Measurements from ENCODE around the gene ZNF764. TPM values are rescaled to one million over a fixed set of nuclear protein-coding genes. Genes with fewer than 3 reads are reported as not detected.

ZNF764 gene
- total and polyA plus RNA-seq, 4 donors = 1.6 to 6.8 (median 4.2) TPM

DNA sequence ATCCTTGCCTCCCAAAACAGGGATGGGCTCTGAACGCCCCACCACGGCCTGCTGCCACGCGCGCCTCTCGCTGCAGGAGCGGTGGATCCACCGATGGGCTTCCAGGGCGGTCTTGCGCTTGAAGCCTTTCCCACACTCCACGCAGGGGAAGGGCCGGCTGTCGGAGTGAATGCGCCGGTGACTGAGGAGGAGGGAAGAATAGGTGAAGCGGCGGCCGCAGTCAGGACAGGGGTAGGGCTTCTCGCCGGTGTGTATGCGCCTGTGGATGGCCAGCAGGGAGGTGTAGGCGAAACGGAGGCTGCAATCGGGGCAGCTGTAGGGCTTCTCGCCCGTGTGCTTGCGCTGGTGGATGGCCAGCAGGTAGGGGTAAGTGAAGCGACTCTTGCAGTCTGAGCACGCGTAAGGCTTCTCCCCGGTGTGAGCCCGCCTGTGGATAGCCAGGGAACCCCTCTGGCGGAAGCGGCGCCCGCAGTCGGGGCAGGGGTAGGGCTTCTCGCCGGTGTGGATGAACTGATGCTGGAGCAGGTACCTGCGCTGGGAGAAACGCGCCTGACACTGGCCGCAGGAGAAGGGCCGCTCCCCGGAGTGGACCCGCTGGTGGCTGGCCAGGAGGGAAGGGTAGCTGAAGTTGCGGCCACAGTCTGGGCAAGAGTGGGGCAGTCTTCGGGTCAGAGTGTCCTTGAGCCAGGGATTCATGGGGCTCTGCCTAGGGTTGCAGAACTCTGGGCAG lies 24.6 kb upstream of the ZNF764 start:
- WGBS = 97% methylated on average over 48 of the region's 48 CpGs
- Histone ChIP-seq H3K4me3 (ENCODE audit: low read depth in 1 of 3, low read length in 3 of 3) (no peak overlapping the region), H3K9me3 (ENCODE audit: control insufficient read depth in 4 of 4, low read length in 3 of 4) (no peaks in the 10 kb centered on the region), H3K9ac (ENCODE audit: low read depth in 1 of 2, low read length in 2 of 2) (no peak overlapping the region), H3K27me3 (ENCODE audit: control insufficient read depth in 4 of 4, insufficient read depth in 4 of 4, low read length in 3 of 4) (no peaks in the 10 kb centered on the region), H3K27ac (ENCODE audit: low read depth in 1 of 2, low read length in 2 of 2) (no peak overlapping the region), H3K4me1 (ENCODE audit: control insufficient read depth in 4 of 4, insufficient read depth in 4 of 4, low read length in 3 of 4) (peaks cover 2 to 21% (median 10%) of the 10 kb centered on the region in 4 donors), H3K36me3 (ENCODE audit: control insufficient read depth in 4 of 4, insufficient read depth in 3 of 4, low read depth in 1 of 4, low read length in 3 of 4) (peaks cover 3 to 17% (median 7%) of the 10 kb centered on the region in 4 donors)
- no peak for DNase-seq (ENCODE audit: low spot score)
- TF ChIP-seq RXRA (IDR thresholded peaks at IDR 0.05) = no peak
- no peak for TF ChIP-seq HNF4A (conservative IDR thresholded peaks at IDR 0.05)
- TF ChIP-seq NR2F2 (IDR thresholded peaks at IDR 0.05) = no peak
- no peak for TF ChIP-seq FOXA2 (IDR thresholded peaks at IDR 0.05)
- TF ChIP-seq, protein P1, sequence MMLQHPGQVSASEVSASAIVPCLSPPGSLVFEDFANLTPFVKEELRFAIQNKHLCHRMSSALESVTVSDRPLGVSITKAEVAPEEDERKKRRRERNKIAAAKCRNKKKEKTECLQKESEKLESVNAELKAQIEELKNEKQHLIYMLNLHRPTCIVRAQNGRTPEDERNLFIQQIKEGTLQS (IDR thresholded peaks at IDR 0.05) = no peak
- no peak for TF ChIP-seq EGR1 (IDR thresholded peaks at IDR 0.05; ENCODE audit: low read depth in 2 of 2)
- no peak for TF ChIP-seq GABPA (IDR thresholded peaks at IDR 0.05 in 1 of 2, conservative IDR thresholded peaks at IDR 0.05 in 1 of 2)
- TF ChIP-seq TAF1 (conservative IDR thresholded peaks at IDR 0.05) = no peak

DNA sequence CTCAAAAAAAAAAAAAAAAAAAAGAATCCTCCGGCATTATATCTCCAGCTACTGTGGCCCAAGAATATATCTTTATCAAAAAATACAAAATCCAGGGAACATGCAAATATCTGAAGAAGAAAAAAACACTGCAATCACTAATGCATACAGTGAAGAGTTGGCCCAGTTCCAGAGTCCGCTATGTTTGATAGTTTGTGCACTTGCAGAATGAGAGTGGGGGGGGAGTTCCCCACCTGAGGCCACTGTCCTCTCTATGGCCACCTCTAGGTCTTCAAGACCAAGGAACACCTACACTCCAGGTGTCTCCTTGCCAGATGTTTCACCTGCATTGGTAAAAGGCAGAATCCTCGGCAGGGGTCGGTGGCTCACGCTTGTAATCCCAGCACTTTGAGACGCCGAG lies 23.3 kb upstream of the ZNF764 start:
- no peaks in the 10 kb centered on the region for H3K9me3 ChIP-seq (ENCODE audit: control insufficient read depth in 4 of 4, low read length in 3 of 4)
- H3K9ac ChIP-seq (ENCODE audit: low read depth in 1 of 2, low read length in 2 of 2) = no peak overlapping the region
- H3K4me3 ChIP-seq (ENCODE audit: low read depth in 1 of 3, low read length in 3 of 3) = no peak overlapping the region
- peaks cover 2 to 21% (median 10%) of the 10 kb centered on the region in 4 donors for H3K4me1 ChIP-seq (ENCODE audit: control insufficient read depth in 4 of 4, insufficient read depth in 4 of 4, low read length in 3 of 4)
- peaks cover 3 to 17% (median 7%) of the 10 kb centered on the region in 4 donors for H3K36me3 ChIP-seq (ENCODE audit: control insufficient read depth in 4 of 4, insufficient read depth in 3 of 4, low read depth in 1 of 4, low read length in 3 of 4)
- DNase-seq (ENCODE audit: low spot score) = no peak
- H3K27me3 ChIP-seq (ENCODE audit: control insufficient read depth in 4 of 4, insufficient read depth in 4 of 4, low read length in 3 of 4) = no peaks in the 10 kb centered on the region
- 91% methylated on average over 7 of the region's 7 CpGs for WGBS
- no peak for TF ChIP-seq TAF1 (conservative IDR thresholded peaks at IDR 0.05)
- TF ChIP-seq, protein P2, sequence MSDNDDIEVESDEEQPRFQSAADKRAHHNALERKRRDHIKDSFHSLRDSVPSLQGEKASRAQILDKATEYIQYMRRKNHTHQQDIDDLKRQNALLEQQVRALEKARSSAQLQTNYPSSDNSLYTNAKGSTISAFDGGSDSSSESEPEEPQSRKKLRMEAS (IDR thresholded peaks at IDR 0.05) = no peak
- TF ChIP-seq, protein P3, sequence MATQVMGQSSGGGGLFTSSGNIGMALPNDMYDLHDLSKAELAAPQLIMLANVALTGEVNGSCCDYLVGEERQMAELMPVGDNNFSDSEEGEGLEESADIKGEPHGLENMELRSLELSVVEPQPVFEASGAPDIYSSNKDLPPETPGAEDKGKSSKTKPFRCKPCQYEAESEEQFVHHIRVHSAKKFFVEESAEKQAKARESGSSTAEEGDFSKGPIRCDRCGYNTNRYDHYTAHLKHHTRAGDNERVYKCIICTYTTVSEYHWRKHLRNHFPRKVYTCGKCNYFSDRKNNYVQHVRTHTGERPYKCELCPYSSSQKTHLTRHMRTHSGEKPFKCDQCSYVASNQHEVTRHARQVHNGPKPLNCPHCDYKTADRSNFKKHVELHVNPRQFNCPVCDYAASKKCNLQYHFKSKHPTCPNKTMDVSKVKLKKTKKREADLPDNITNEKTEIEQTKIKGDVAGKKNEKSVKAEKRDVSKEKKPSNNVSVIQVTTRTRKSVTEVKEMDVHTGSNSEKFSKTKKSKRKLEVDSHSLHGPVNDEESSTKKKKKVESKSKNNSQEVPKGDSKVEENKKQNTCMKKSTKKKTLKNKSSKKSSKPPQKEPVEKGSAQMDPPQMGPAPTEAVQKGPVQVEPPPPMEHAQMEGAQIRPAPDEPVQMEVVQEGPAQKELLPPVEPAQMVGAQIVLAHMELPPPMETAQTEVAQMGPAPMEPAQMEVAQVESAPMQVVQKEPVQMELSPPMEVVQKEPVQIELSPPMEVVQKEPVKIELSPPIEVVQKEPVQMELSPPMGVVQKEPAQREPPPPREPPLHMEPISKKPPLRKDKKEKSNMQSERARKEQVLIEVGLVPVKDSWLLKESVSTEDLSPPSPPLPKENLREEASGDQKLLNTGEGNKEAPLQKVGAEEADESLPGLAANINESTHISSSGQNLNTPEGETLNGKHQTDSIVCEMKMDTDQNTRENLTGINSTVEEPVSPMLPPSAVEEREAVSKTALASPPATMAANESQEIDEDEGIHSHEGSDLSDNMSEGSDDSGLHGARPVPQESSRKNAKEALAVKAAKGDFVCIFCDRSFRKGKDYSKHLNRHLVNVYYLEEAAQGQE (IDR thresholded peaks at IDR 0.05) = no peak
- no peak overlapping the region for H3K27ac ChIP-seq (ENCODE audit: low read depth in 1 of 2, low read length in 2 of 2)

DNA sequence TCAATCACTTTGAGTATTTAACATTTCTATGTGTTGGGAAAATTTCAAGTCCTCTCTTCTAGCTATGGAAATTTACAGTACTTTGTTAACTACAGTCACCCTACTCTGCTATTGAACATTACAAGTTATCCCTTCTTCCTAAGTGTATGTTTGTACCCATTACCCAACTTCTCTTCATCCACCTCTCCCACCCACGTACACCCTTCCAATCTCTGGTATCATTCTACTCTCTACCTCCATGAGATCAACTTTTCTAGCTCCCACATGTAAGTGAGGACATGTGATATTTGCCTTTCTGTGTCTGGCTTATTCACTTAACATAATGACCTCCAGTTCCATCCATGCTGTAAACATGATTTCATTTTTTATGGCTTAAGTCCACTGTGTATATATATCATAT lies 16.5 kb upstream of the ZNF764 start:
- Histone ChIP-seq H3K9ac (ENCODE audit: low read depth in 1 of 2, low read length in 2 of 2) (no peak overlapping the region), H3K9me3 (ENCODE audit: control insufficient read depth in 4 of 4, low read length in 3 of 4) (no peaks in the 10 kb centered on the region), H3K36me3 (ENCODE audit: control insufficient read depth in 4 of 4, insufficient read depth in 3 of 4, low read depth in 1 of 4, low read length in 3 of 4) (peaks cover 0 to 3% (median 1%) of the 10 kb centered on the region in 4 donors), H3K4me3 (ENCODE audit: low read depth in 1 of 3, low read length in 3 of 3) (no peak overlapping the region), H3K27ac (ENCODE audit: low read depth in 1 of 2, low read length in 2 of 2) (no peak overlapping the region), H3K27me3 (ENCODE audit: control insufficient read depth in 4 of 4, insufficient read depth in 4 of 4, low read length in 3 of 4) (no peaks in the 10 kb centered on the region), H3K4me1 (ENCODE audit: control insufficient read depth in 4 of 4, insufficient read depth in 4 of 4, low read length in 3 of 4) (peaks cover 3 to 20% (median 13%) of the 10 kb centered on the region in 4 donors)
- no peak for DNase-seq (ENCODE audit: low spot score)
- TF ChIP-seq RXRA (IDR thresholded peaks at IDR 0.05) (no peak), HNF4G (IDR thresholded peaks at IDR 0.05) (no peak), HNF4A (conservative IDR thresholded peaks at IDR 0.05) (no peak), YY1 (IDR thresholded peaks at IDR 0.05) (no peak), TAF1 (conservative IDR thresholded peaks at IDR 0.05) (no peak), FOXA2 (IDR thresholded peaks at IDR 0.05) (no peak), NR2F2 (IDR thresholded peaks at IDR 0.05) (no peak)
- TF ChIP-seq, protein P4, sequence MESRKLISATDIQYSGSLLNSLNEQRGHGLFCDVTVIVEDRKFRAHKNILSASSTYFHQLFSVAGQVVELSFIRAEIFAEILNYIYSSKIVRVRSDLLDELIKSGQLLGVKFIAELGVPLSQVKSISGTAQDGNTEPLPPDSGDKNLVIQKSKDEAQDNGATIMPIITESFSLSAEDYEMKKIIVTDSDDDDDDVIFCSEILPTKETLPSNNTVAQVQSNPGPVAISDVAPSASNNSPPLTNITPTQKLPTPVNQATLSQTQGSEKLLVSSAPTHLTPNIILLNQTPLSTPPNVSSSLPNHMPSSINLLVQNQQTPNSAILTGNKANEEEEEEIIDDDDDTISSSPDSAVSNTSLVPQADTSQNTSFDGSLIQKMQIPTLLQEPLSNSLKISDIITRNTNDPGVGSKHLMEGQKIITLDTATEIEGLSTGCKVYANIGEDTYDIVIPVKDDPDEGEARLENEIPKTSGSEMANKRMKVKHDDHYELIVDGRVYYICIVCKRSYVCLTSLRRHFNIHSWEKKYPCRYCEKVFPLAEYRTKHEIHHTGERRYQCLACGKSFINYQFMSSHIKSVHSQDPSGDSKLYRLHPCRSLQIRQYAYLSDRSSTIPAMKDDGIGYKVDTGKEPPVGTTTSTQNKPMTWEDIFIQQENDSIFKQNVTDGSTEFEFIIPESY (IDR thresholded peaks at IDR 0.05) = no peak
- TF ChIP-seq, protein P3 (IDR thresholded peaks at IDR 0.05) = no peak
- WGBS = 93% methylated on average over 1 of the region's 1 CpG
